Right lobe of liver (tissue), 6 donors: ENCODE data around the gene SELENOM. TPM values are rescaled to one million over a fixed set of nuclear protein-coding genes. Genes with fewer than 3 reads are reported as not detected.

Experiments used
- ATAC-seq, 4 donors: fragments of 200-7000 bp; cut with Tn5 transposase; one replicate each; pipeline ENCODE4 v1.9.1; 2020; ENCODE audit warnings: mild to moderate bottlenecking in 4 of 4, moderate library complexity in 4 of 4
- DNase-seq, 3 donors: peaks; one replicate each; pipeline ENCODE4 v3.0.0-alpha.2; 2020
- H3K27ac ChIP-seq, 3 donors: fragments of 200-600 bp; one replicate each; pipeline ENCODE4 v1.8.0; 2022
- H3K27me3 ChIP-seq, 2 donors: fragments of 200-600 bp; one replicate each; pipeline ENCODE4 v1.8.0; 2022
- H3K36me3 ChIP-seq, 4 donors: fragments of 200-600 bp; sonication (generic) in 1 of 4; one replicate each; pipeline versions ENCODE4 v1.5.1 to v1.8.0; 2017 to 2022; ENCODE audit warnings: control low read depth in 1 of 4
- H3K4me1 ChIP-seq, 4 donors: fragments of 200-600 bp; sonication (generic) in 1 of 4; one replicate each; pipeline versions ENCODE4 v1.5.1 to v1.8.0; 2017 to 2022; ENCODE audit warnings: control low read depth in 1 of 4
- H3K4me3 ChIP-seq, 3 donors: fragments of 200-600 bp; one replicate each; pipeline ENCODE4 v1.8.0; 2022
- H3K9me3 ChIP-seq, 4 donors: fragments of 200-600 bp; sonication (generic) in 1 of 4; one replicate each; pipeline versions ENCODE4 v1.5.1 to v1.8.0; 2017 to 2022; ENCODE audit warnings: control low read depth in 1 of 4
- CTCF ChIP-seq, 4 donors: fragments of 200-600 bp in 3 of 4; fragments of 450-650 bp in 1 of 4; IDR thresholded peaks; one replicate each; pipeline versions ENCODE4 v1.5.1 to v1.8.0; 2016 to 2022; ENCODE audit warnings: antibody characterized with exemption in 4 of 4, mild to moderate bottlenecking in 2 of 4
- POLR2A ChIP-seq: fragments of 450-650 bp; IDR thresholded peaks from one replicate; pipeline ENCODE4 v1.6.1; 2017; ENCODE audit warnings: antibody characterized with exemption, mild to moderate bottlenecking
- WGBS: methylation state at CpG from one replicate; pipeline ENCODE4 v1.1.6; 2018; ENCODE audit warnings: low coverage, low lambda C conversion rate; ENCODE audit not compliant: insufficient coverage; ENCODE audit errors: missing lambda C conversion rate; 5-methylcytosine and 5-hydroxymethylcytosine counted together
- intact Hi-C, 2 donors: fragments of 100-400 bp; cut with DNase I; formaldehyde crosslinking; loops; one replicate each; pipeline versions ENCODE4 v1.11.2 to v1.14.1; 2022
- total RNA-seq, 6 experiments: library from RNA; depleted of rRNA in 2 of 6; stranded (reverse); fragments of >200 nt in 2 of 6; fragmentation: NEBNext Ultra II Directional in 3 of 6; extraction: Animal tissue kit (Norgen Biotek cat#: 25700) in 3 of 6; gene quantifications; one replicate each; pipeline versions ENCODE4 v1.1.0 to v1.2.4, GENCODE V29; 2016 to 2023
- donor health status: DM: no; HTN: yes; CAD: no.
- donor health status: DM: no; HTN: no; CAD: no.
- donor health status: DM: no; HTN: no; CAD: no.
- donor health status: DM: no; HTN: yes; CAD: no.
- donor health status: DM: no; HTN: yes; CAD: no.

Gene SELENOM
- total RNA-seq, 6 experiments from 2014 or later, result 4.7 to 52.0 (median 9.4) TPM

GRCh38 chr22:31133911-31134310 is 26.5 kb upstream of the SELENOM start:
- no peak overlapping the region for H3K27ac ChIP-seq
- no peaks in the 10 kb centered on the region for H3K4me1 ChIP-seq
- ATAC-seq, result no peak
- TF ChIP-seq POLR2A (no peak), CTCF (IDR thresholded peaks at IDR 0.05) (no peak)
- no peaks in the 10 kb centered on the region for H3K9me3 ChIP-seq
- DNase-seq, result no peak
- H3K4me3 ChIP-seq, result no peak overlapping the region
- WGBS, result 100% methylated on average over 1 of the region's 19 CpGs
- H3K36me3 ChIP-seq, result no peaks in the 10 kb centered on the region
- intact Hi-C loops, result no loop called here
- no peaks in the 10 kb centered on the region for H3K27me3 ChIP-seq

- Histone ChIP-seq H3K27me3 (no peaks in the 10 kb centered on the region), H3K27ac (no peak overlapping the region), H3K4me3 (no peak overlapping the region), H3K4me1 (no peaks in the 10 kb centered on the region), H3K36me3 (no peaks in the 10 kb centered on the region), H3K9me3 (no peaks in the 10 kb centered on the region)
- 57% methylated on average over 1 of the region's 2 CpGs for WGBS
- TF ChIP-seq CTCF (IDR thresholded peaks at IDR 0.05), result no peak
- TF ChIP-seq POLR2A, result no peak
- intact Hi-C loops, result no loop called here
- ATAC-seq (no peak), DNase-seq (no peak)
Measured at GRCh38 chr22:31130873-31131272, 23.5 kb upstream of the SELENOM start.

- Histone ChIP-seq H3K27me3 (no peaks in the 10 kb centered on the region), H3K4me3 (no peak overlapping the region), H3K36me3 (no peaks in the 10 kb centered on the region), H3K9me3 (no peaks in the 10 kb centered on the region), H3K4me1 (no peaks in the 10 kb centered on the region), H3K27ac (no peak overlapping the region)
- ATAC-seq, result no peak
- intact Hi-C loops, result no loop called here
- DNase-seq, result no peak
- WGBS, result 84% methylated on average over 4 of the region's 7 CpGs
- TF ChIP-seq CTCF (IDR thresholded peaks at IDR 0.05), result no peak
- no peak for TF ChIP-seq POLR2A
Measured at GRCh38 chr22:31128156-31128555, 20.8 kb upstream of the SELENOM start.

GRCh38 chr22:31127181-31127772 is 19.9 kb upstream of the SELENOM start:
- H3K9me3 ChIP-seq, result no peaks in the 10 kb centered on the region
- no peak for ATAC-seq
- DNase-seq, result no peak
- H3K27me3 ChIP-seq, result no peaks in the 10 kb centered on the region
- no peak overlapping the region for H3K4me3 ChIP-seq
- WGBS, result 71% methylated on average over 11 of the region's 19 CpGs
- peaks cover 0 to 4% (median 0%) of the 10 kb centered on the region in 4 donors for H3K4me1 ChIP-seq
- no peak for TF ChIP-seq CTCF (IDR thresholded peaks at IDR 0.05)
- H3K27ac ChIP-seq, result no peak overlapping the region
- H3K36me3 ChIP-seq, result no peaks in the 10 kb centered on the region
- intact Hi-C loops, result no loop called here

GRCh38 chr22:31126869-31127175 is 19.5 kb upstream of the SELENOM start:
- Histone ChIP-seq H3K4me1 (peaks cover 0 to 4% (median 0%) of the 10 kb centered on the region in 4 donors), H3K9me3 (no peaks in the 10 kb centered on the region), H3K36me3 (no peaks in the 10 kb centered on the region), H3K4me3 (no peak overlapping the region), H3K27ac (no peak overlapping the region), H3K27me3 (no peaks in the 10 kb centered on the region)
- TF ChIP-seq CTCF (IDR thresholded peaks at IDR 0.05), result no peak
- no peak for TF ChIP-seq POLR2A
- ATAC-seq (no peak), DNase-seq (no peak)
- 60% methylated on average over 2 of the region's 13 CpGs for WGBS
- intact Hi-C loops, result no loop called here
